Suppressor macrophage treated with lipopolysaccharide for 4 hours (primary cell): ENCODE measurements around the gene CCDC117.

Experiments used
- DNase-seq: peaks from one replicate; pipeline ENCODE4 v3.0.0-alpha.2; 2020

Gene CCDC117

GRCh38 chr22:28831140-28832072 lies 58.9 kb downstream of the CCDC117 start:
- no peak for DNase-seq

GRCh38 chr22:28832731-28833130 lies 60.2 kb downstream of the CCDC117 start:
- no peak for DNase-seq

- no peak for DNase-seq
These were observed 60.9 kb downstream of the CCDC117 start for GRCh38 chr22:28833276-28833923.

GRCh38 chr22:28835630-28836189 lies 63.2 kb downstream of the CCDC117 start:
- DNase-seq: no peak

GRCh38 chr22:28837640-28838039 lies 65.1 kb downstream of the CCDC117 start:
- DNase-seq: no peak
